OCI-LY7 (cell line): Measurements from ENCODE around the gene KLK6. TPM values are rescaled to one million over a fixed set of nuclear protein-coding genes. Genes with fewer than 3 reads are reported as not detected.

Source experiments
- BruUV-seq: library from RNA; stranded (reverse); fragments of 400-500 nt; replicated peaks from 2 replicates; lab custom pipeline; 2021; lab: Mats Ljungman, UMichigan
- CTCF ChIA-PET: fragments of 300-600 bp; sonication (Branson Sonifier 250); formaldehyde crosslinking; loops from one replicate; lab custom pipeline; 2022; ENCODE audit warnings: antibody characterized with exemption; ENCODE audit not compliant: unreplicated experiment; lab: Charles Lee
- POLR2A ChIA-PET: fragments of 300-600 bp; sonication (Branson Sonifier 250); formaldehyde crosslinking; loops from one replicate; lab custom pipeline; 2022; ENCODE audit warnings: antibody characterized with exemption; lab: Charles Lee
- DNase-seq: peaks from one replicate; pipeline ENCODE4 v3.0.0-alpha.2; 2015; ENCODE audit warnings: low spot score
- H2AFZ ChIP-seq: fragments of 200-600 bp; sonication (generic), shearing (Covaris generic); 2 replicates; pipeline ENCODE4 v1.6.1; 2014; ENCODE audit warnings: mild to moderate bottlenecking, antibody characterized with exemption, low read length, moderate library complexity
- H3K27ac ChIP-seq: fragments of 200-600 bp; sonication (generic); 2 replicates; pipeline ENCODE4 v1.5.1; 2014; ENCODE audit warnings: mixed run types, low read depth, mild to moderate bottlenecking, moderate library complexity, low read length, inconsistent platforms; ENCODE audit not compliant: poor library complexity, severe bottlenecking
- H3K36me3 ChIP-seq: fragments of 200-600 bp; sonication (generic); 2 replicates; pipeline ENCODE4 v1.6.1; 2014; ENCODE audit warnings: mild to moderate bottlenecking, antibody characterized with exemption, low read length, moderate library complexity, mixed read lengths; ENCODE audit not compliant: insufficient read depth
- H3K4me1 ChIP-seq: fragments of 200-600 bp; sonication (generic); 2 replicates; pipeline ENCODE4 v1.5.1; 2014; ENCODE audit warnings: mild to moderate bottlenecking, low read length; ENCODE audit not compliant: insufficient read depth, poor library complexity, severe bottlenecking
- H3K4me2 ChIP-seq: fragments of 200-600 bp; sonication (generic); 2 replicates; pipeline ENCODE4 v1.6.1; 2014; ENCODE audit warnings: mild to moderate bottlenecking, low read length
- H3K4me3 ChIP-seq: fragments of 200-600 bp; sonication (generic); 2 replicates; pipeline ENCODE4 v1.5.1; 2014; ENCODE audit warnings: mild to moderate bottlenecking, low read depth, low read length; ENCODE audit not compliant: poor library complexity, severe bottlenecking
- H3K79me2 ChIP-seq: fragments of 200-600 bp; sonication (generic); 2 replicates; pipeline ENCODE4 v1.6.1; 2016; ENCODE audit warnings: low read depth, mild to moderate bottlenecking, low read length, moderate library complexity, mixed read lengths; ENCODE audit not compliant: insufficient read depth
- H3K9me2 ChIP-seq: fragments of 200-600 bp; sonication (generic); 2 replicates; pipeline ENCODE4 v1.6.1; 2016; ENCODE audit warnings: mild to moderate bottlenecking, low read length, mixed read lengths; ENCODE audit not compliant: insufficient read depth
- H3K9me3 ChIP-seq: fragments of 200-600 bp; sonication (generic); 2 replicates; pipeline ENCODE4 v1.6.1; 2014; ENCODE audit warnings: mild to moderate bottlenecking, mixed run types, low read length, mixed read lengths
- H4K20me1 ChIP-seq: fragments of 200-600 bp; sonication (generic); 2 replicates; pipeline ENCODE4 v1.6.1; 2014; ENCODE audit warnings: mild to moderate bottlenecking, antibody characterized with exemption, low read length, moderate library complexity, mixed read lengths; ENCODE audit not compliant: insufficient read depth
- CTCF ChIP-seq: fragments of 200-600 bp; sonication (generic); conservative IDR thresholded peaks from 2 replicates; pipeline ENCODE4 v1.5.1; 2014; ENCODE audit warnings: mild to moderate bottlenecking, antibody characterized with exemption, low read length, moderate library complexity, mixed read lengths
- EZH2phosphoT487 ChIP-seq: fragments of 200-600 bp; sonication (generic); IDR thresholded peaks from 2 replicates; pipeline ENCODE4 v1.6.1; 2018; ENCODE audit warnings: low read depth, borderline replicate concordance, mild to moderate bottlenecking, mixed run types, antibody characterized with exemption, low read length, moderate library complexity, mixed read lengths
- intact Hi-C: fragments of 100-400 bp; cut with micrococcal nuclease; formaldehyde crosslinking; loops from one replicate; pipeline ENCODE4 v1.10.0; 2022; ENCODE audit not compliant: unreplicated experiment
- total RNA-seq, 2 experiments: library from RNA; depleted of rRNA in 1 of 2; stranded (reverse); fragments of >200 nt in 1 of 2; shearing (Covaris generic) in 1 of 2; gene quantifications; 2 replicates each; pipeline ENCODE4 v1.2.3, GENCODE V29; 2014 to 2022

The KLK6 gene
- total RNA-seq, 2 experiments from 2014 or later = not detected

DNA sequence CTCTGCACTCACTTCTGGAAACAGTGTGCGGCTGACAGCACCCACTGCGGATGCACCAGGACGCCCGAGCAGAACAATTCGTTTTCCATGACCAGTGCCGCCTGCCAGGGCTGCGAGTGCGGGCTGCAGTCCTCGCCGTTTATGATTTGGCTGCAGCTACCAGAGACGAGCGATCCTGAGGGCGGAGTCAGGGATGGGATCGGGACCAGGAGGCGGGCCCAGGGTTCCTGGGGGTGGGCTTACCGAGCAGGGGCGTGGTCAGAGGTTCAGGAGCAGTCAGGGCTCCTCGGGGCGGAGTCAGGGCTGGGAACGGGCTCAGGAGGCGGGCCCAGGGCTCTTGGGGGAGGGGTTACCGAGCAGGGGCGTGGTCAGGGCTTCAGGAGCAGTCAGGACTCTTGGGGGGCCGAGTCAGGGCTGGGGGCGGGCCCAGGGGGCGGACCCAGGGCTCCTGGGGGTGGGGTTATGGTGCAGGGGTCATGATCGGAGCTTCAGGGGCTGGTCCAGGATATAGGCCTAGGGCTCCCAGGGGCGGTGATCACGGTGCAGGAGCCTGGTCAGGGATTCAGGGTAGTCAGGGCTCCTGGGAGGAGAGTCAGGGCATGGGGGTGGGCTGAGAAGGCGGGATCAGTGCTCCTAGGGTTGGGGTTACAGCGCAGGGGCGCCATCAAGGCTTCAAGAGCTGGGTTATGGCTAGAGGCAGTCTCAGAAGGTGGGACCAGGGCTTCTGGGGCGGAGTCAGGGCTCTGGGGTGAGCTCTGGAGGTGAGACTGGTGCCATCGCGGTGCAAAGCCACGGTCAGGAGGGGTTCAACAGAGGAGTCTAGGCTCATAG is 59.9 kb downstream of the KLK6 start:
- POLR2A ChIA-PET = no interaction called here
- Histone ChIP-seq H3K79me2 (no peaks in the 10 kb centered on the region), H3K27ac (no peak overlapping the region), H3K9me2 (no peaks in the 10 kb centered on the region), H3K4me3 (no peak overlapping the region), H3K4me1 (no peaks in the 10 kb centered on the region), H2AFZ (no peak overlapping the region), H3K36me3 (no peaks in the 10 kb centered on the region), H3K4me2 (peak overlapping the region; percentile 45; the same call in 1 of the 2 replicates), H3K9me3 (no peaks in the 10 kb centered on the region), H4K20me1 (no peaks in the 10 kb centered on the region)
- intact Hi-C loops = no loop called here
- BruUV-seq = no TSS peak
- TF ChIP-seq CTCF (no peak), EZH2phosphoT487 (no peak)
- CTCF ChIA-PET = interaction anchor here (0.6 kb wide), 1 partner anchor 12 kb away, joined by 8 read pairs; no protein-coding TSS in a partner anchor
- peak; percentile 52 for DNase-seq

Other genes with a start within 250 kb of the KLK6 start
- 0.03 TPM in 2 replicates for gene SHANK1, start 249.8 kb downstream of the KLK6 start, total RNA-seq (2014; rRNA removed; shearing (Covaris generic))
- 10.7 and 13.1 TPM in 2 replicates for gene SHANK1, start 249.8 kb downstream of the KLK6 start, total RNA-seq (2022)
- gene CLEC11A, start 246.2 kb downstream of the KLK6 start, total RNA-seq (2014; rRNA removed; shearing (Covaris generic)) = 1.0 and 2.0 TPM in 2 replicates
- gene CLEC11A, start 246.2 kb downstream of the KLK6 start, total RNA-seq (2022) = 4.2 and 4.5 TPM in 2 replicates
- not detected in 2 replicates for gene GPR32, start 199.1 kb downstream of the KLK6 start, total RNA-seq (2014; rRNA removed; shearing (Covaris generic))
- gene GPR32, start 199.1 kb downstream of the KLK6 start, total RNA-seq (2022) = not detected in 2 replicates
- not detected in 2 replicates for gene ACP4, start 179.2 kb downstream of the KLK6 start, total RNA-seq (2014; rRNA removed; shearing (Covaris generic))
- not detected in 2 replicates for gene ACP4, start 179.2 kb downstream of the KLK6 start, total RNA-seq (2022)
- not detected in 2 replicates for gene KLK1, start 145.8 kb downstream of the KLK6 start, total RNA-seq (2014; rRNA removed; shearing (Covaris generic))
- 3.4 and 5.1 TPM in 2 replicates for gene KLK1, start 145.8 kb downstream of the KLK6 start, total RNA-seq (2022)
- not detected in 2 replicates for gene KLK15, start 136.0 kb downstream of the KLK6 start, total RNA-seq (2014; rRNA removed; shearing (Covaris generic))
- not detected in 2 replicates for gene KLK15, start 136.0 kb downstream of the KLK6 start, total RNA-seq (2022)
- gene KLK3, start 114.7 kb downstream of the KLK6 start, total RNA-seq (2014; rRNA removed; shearing (Covaris generic)) = not detected in 2 replicates
- gene KLK3, start 114.7 kb downstream of the KLK6 start, total RNA-seq (2022) = not detected in 2 replicates
- not detected in 2 replicates for gene KLK2, start 96.2 kb downstream of the KLK6 start, total RNA-seq (2014; rRNA removed; shearing (Covaris generic))
- gene KLK2, start 96.2 kb downstream of the KLK6 start, total RNA-seq (2022) = not detected in 2 replicates
- gene KLK4, start 58.2 kb downstream of the KLK6 start, total RNA-seq (2014; rRNA removed; shearing (Covaris generic)) = not detected in 2 replicates
- gene KLK4, start 58.2 kb downstream of the KLK6 start, total RNA-seq (2022) = not detected in 2 replicates
- gene KLK5, start 16.6 kb downstream of the KLK6 start, total RNA-seq (2014; rRNA removed; shearing (Covaris generic)) = not detected in 2 replicates
- gene KLK5, start 16.6 kb downstream of the KLK6 start, total RNA-seq (2022) = not detected in 2 replicates
- not detected in 2 replicates for gene KLK7, start 14.3 kb upstream of the KLK6 start, total RNA-seq (2014; rRNA removed; shearing (Covaris generic))
- not detected in 2 replicates for gene KLK7, start 14.3 kb upstream of the KLK6 start, total RNA-seq (2022)
- gene KLK8, start 32.0 kb upstream of the KLK6 start, total RNA-seq (2014; rRNA removed; shearing (Covaris generic)) = not detected in 2 replicates
- gene KLK8, start 32.0 kb upstream of the KLK6 start, total RNA-seq (2022) = not detected in 2 replicates
- gene KLK10, start 50.1 kb upstream of the KLK6 start, total RNA-seq (2014; rRNA removed; shearing (Covaris generic)) = not detected in 2 replicates
- gene KLK10, start 50.1 kb upstream of the KLK6 start, total RNA-seq (2022) = not detected in 2 replicates
- not detected in 2 replicates for gene KLK11, start 57.0 kb upstream of the KLK6 start, total RNA-seq (2014; rRNA removed; shearing (Covaris generic))
- not detected in 2 replicates for gene KLK11, start 57.0 kb upstream of the KLK6 start, total RNA-seq (2022)
- not detected in 2 replicates for gene KLK12, start 65.4 kb upstream of the KLK6 start, total RNA-seq (2014; rRNA removed; shearing (Covaris generic))
- not detected in 2 replicates for gene KLK12, start 65.4 kb upstream of the KLK6 start, total RNA-seq (2022)
- gene KLK13, start 95.5 kb upstream of the KLK6 start, total RNA-seq (2014; rRNA removed; shearing (Covaris generic)) = not detected in 2 replicates
- gene KLK13, start 95.5 kb upstream of the KLK6 start, total RNA-seq (2022) = not detected in 2 replicates
- not detected in 2 replicates for gene KLK14, start 113.3 kb upstream of the KLK6 start, total RNA-seq (2014; rRNA removed; shearing (Covaris generic))
- gene KLK14, start 113.3 kb upstream of the KLK6 start, total RNA-seq (2022) = 0.84 and 0.89 TPM in 2 replicates
- 9.6 and 13.3 TPM in 2 replicates for gene CTU1, start 138.8 kb upstream of the KLK6 start, total RNA-seq (2014; rRNA removed; shearing (Covaris generic))
- 6.9 and 8.3 TPM in 2 replicates for gene CTU1, start 138.8 kb upstream of the KLK6 start, total RNA-seq (2022)
- gene SIGLEC9, start 155.3 kb upstream of the KLK6 start, total RNA-seq (2014; rRNA removed; shearing (Covaris generic)) = not detected in 2 replicates
- not detected in 2 replicates for gene SIGLEC9, start 155.3 kb upstream of the KLK6 start, total RNA-seq (2022)
- not detected in 2 replicates for gene SIGLEC7, start 172.7 kb upstream of the KLK6 start, total RNA-seq (2014; rRNA removed; shearing (Covaris generic))
- gene SIGLEC7, start 172.7 kb upstream of the KLK6 start, total RNA-seq (2022) = not detected in 2 replicates